Loucy (cell line): Measurements from ENCODE around the gene CCNA2.

Experiments
- CTCF ChIP-seq: fragments of 200-600 bp; sonication (generic); conservative IDR thresholded peaks from 2 replicates; pipeline ENCODE4 v1.5.1; 2014; ENCODE audit warnings: mild to moderate bottlenecking, antibody characterized with exemption, low read length
- EZH2phosphoT487 ChIP-seq: fragments of 200-600 bp; IDR thresholded peaks from 2 replicates; pipeline ENCODE4 v1.6.1; 2018; ENCODE audit warnings: antibody characterized with exemption, mild to moderate bottlenecking, moderate library complexity, borderline replicate concordance

- TF ChIP-seq CTCF (no peak), EZH2phosphoT487 (no peak)
Measured at GRCh38 chr4:121777625-121778024, 46.1 kb downstream of the CCNA2 start.
